ENCODE results near the gene SOHLH2.

The SOHLH2 gene

GRCh38 chr13:36157480-36157879 lies 56.9 kb downstream of the SOHLH2 start:
- Histone ChIP-seq H3K4me1 (ENCODE audit: insufficient read depth, low read length) (no peaks in the 10 kb centered on the region), H3K36me3 (ENCODE audit: insufficient read depth, low read length) (no peaks in the 10 kb centered on the region), H2AFZ (ENCODE audit: low read depth, low read length) (no peak overlapping the region), H3K4me2 (ENCODE audit: insufficient read depth, low read length) (no peak overlapping the region), H3K9ac (ENCODE audit: low read depth, low read length) (no peak overlapping the region), H3K4me3 (ENCODE audit: low read depth in 1 of 2, low read length in 2 of 2) (no peak overlapping the region), H3K9me3 (ENCODE audit: insufficient read depth, low read length, severe bottlenecking) (peaks cover 2% of the 10 kb centered on the region), H4K20me1 (ENCODE audit: insufficient read depth, low read length) (no peaks in the 10 kb centered on the region), H3K79me2 (ENCODE audit: insufficient read depth, low read length) (no peaks in the 10 kb centered on the region), H3K27me3 (ENCODE audit: insufficient read depth, low read length, poor library complexity) (no peaks in the 10 kb centered on the region), H3K27ac (ENCODE audit: low read length) (no peak overlapping the region)
- no peak for TF ChIP-seq EZH2 (IDR thresholded peaks at IDR 0.05; ENCODE audit: borderline replicate concordance, low read depth, low read length, severe bottlenecking)
- TF ChIP-seq, protein P1, sequence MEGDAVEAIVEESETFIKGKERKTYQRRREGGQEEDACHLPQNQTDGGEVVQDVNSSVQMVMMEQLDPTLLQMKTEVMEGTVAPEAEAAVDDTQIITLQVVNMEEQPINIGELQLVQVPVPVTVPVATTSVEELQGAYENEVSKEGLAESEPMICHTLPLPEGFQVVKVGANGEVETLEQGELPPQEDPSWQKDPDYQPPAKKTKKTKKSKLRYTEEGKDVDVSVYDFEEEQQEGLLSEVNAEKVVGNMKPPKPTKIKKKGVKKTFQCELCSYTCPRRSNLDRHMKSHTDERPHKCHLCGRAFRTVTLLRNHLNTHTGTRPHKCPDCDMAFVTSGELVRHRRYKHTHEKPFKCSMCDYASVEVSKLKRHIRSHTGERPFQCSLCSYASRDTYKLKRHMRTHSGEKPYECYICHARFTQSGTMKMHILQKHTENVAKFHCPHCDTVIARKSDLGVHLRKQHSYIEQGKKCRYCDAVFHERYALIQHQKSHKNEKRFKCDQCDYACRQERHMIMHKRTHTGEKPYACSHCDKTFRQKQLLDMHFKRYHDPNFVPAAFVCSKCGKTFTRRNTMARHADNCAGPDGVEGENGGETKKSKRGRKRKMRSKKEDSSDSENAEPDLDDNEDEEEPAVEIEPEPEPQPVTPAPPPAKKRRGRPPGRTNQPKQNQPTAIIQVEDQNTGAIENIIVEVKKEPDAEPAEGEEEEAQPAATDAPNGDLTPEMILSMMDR (IDR thresholded peaks at IDR 0.05; ENCODE audit: borderline replicate concordance, extremely low read depth, low read length, poor library complexity, severe bottlenecking) = no peak
- DNase-seq = no peak
- ATAC-seq (ENCODE audit: insufficient read depth, low read depth) = no peak

DNA sequence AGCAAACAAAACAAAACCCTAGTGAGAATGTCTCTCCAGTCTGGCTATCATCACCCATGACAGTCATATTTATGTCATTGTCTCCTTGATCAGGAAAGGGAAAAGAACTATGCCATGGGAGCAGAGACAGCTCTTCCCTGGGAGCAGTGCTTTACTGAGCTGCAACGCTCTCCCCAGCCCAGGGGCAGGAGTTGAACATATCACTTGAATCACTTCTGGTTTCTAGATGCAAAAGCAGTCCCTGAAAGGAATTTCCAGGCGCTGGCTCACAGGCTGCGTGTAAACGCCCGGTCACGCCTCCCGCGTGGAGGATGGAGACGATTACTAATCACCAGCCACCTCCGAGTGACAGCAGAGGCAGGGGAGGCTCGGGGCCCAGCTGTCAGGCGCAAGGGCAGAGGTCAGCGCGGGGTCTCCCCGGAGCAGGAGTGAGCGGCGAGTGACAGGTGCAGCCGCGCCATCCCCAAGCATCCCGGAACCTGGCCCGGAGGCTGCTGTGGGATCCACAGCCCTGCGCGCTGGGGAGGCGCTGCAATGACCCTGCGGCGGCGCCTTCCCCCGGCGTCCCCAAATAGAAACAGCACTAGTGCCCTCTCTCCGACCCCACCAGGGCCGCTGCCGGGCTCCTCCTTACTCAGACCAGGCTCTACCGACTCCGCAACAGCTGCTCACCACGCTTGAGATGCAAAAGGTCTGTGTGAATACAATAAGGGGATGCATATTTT lies 59.6 kb downstream of the SOHLH2 start:
- no peak overlapping the region for H3K27ac ChIP-seq (ENCODE audit: low read length)
- H3K27me3 ChIP-seq (ENCODE audit: insufficient read depth, low read length, poor library complexity) = no peaks in the 10 kb centered on the region
- no peak for DNase-seq
- no peaks in the 10 kb centered on the region for H3K36me3 ChIP-seq (ENCODE audit: insufficient read depth, low read length)
- no peak for ATAC-seq (ENCODE audit: insufficient read depth, low read depth)
- H4K20me1 ChIP-seq (ENCODE audit: insufficient read depth, low read length) = no peaks in the 10 kb centered on the region
- H3K79me2 ChIP-seq (ENCODE audit: insufficient read depth, low read length) = no peaks in the 10 kb centered on the region
- H3K9me3 ChIP-seq (ENCODE audit: insufficient read depth, low read length, severe bottlenecking) = peaks cover 2% of the 10 kb centered on the region
- no peak overlapping the region for H3K4me3 ChIP-seq (ENCODE audit: low read depth in 1 of 2, low read length in 2 of 2)
- H2AFZ ChIP-seq (ENCODE audit: low read depth, low read length) = no peak overlapping the region
- no peaks in the 10 kb centered on the region for H3K4me1 ChIP-seq (ENCODE audit: insufficient read depth, low read length)
- H3K4me2 ChIP-seq (ENCODE audit: insufficient read depth, low read length) = no peak overlapping the region
- no peak for TF ChIP-seq EZH2 (IDR thresholded peaks at IDR 0.05; ENCODE audit: borderline replicate concordance, low read depth, low read length, severe bottlenecking)
- TF ChIP-seq, protein P1 (IDR thresholded peaks at IDR 0.05; ENCODE audit: borderline replicate concordance, extremely low read depth, low read length, poor library complexity, severe bottlenecking) = no peak
- H3K9ac ChIP-seq (ENCODE audit: low read depth, low read length) = no peak overlapping the region

- DNase-seq (no peak), ATAC-seq (ENCODE audit: insufficient read depth, low read depth) (no peak)
- Histone ChIP-seq H2AFZ (ENCODE audit: low read depth, low read length) (no peak overlapping the region), H4K20me1 (ENCODE audit: insufficient read depth, low read length) (no peaks in the 10 kb centered on the region), H3K4me2 (ENCODE audit: insufficient read depth, low read length) (no peak overlapping the region), H3K4me3 (ENCODE audit: low read depth in 1 of 2, low read length in 2 of 2) (no peak overlapping the region), H3K4me1 (ENCODE audit: insufficient read depth, low read length) (no peaks in the 10 kb centered on the region), H3K27me3 (ENCODE audit: insufficient read depth, low read length, poor library complexity) (no peaks in the 10 kb centered on the region), H3K27ac (ENCODE audit: low read length) (no peak overlapping the region), H3K9me3 (ENCODE audit: insufficient read depth, low read length, severe bottlenecking) (no peaks in the 10 kb centered on the region), H3K79me2 (ENCODE audit: insufficient read depth, low read length) (no peaks in the 10 kb centered on the region), H3K36me3 (ENCODE audit: insufficient read depth, low read length) (no peaks in the 10 kb centered on the region), H3K9ac (ENCODE audit: low read depth, low read length) (no peak overlapping the region)
- no peak for TF ChIP-seq EZH2 (IDR thresholded peaks at IDR 0.05; ENCODE audit: borderline replicate concordance, low read depth, low read length, severe bottlenecking)
- TF ChIP-seq, protein P1 (IDR thresholded peaks at IDR 0.05; ENCODE audit: borderline replicate concordance, extremely low read depth, low read length, poor library complexity, severe bottlenecking) = no peak
Measured at GRCh38 chr13:36151591-36151990, 62.8 kb downstream of the SOHLH2 start.

Measured in DND-41 (cell line).